Measurements from ENCODE around the gene NTHL1. TPM values are rescaled to one million over a fixed set of nuclear protein-coding genes. Genes with fewer than 3 reads are reported as not detected.
A peak's percentile ranks its signal among the peaks of the same experiment; 100 is the strongest.

The NTHL1 gene
- total and polyA plus RNA-seq, 2 of the 4 experiments (the other 2 are of a cell fraction), result 22.8 to 28.0 TPM

DNA sequence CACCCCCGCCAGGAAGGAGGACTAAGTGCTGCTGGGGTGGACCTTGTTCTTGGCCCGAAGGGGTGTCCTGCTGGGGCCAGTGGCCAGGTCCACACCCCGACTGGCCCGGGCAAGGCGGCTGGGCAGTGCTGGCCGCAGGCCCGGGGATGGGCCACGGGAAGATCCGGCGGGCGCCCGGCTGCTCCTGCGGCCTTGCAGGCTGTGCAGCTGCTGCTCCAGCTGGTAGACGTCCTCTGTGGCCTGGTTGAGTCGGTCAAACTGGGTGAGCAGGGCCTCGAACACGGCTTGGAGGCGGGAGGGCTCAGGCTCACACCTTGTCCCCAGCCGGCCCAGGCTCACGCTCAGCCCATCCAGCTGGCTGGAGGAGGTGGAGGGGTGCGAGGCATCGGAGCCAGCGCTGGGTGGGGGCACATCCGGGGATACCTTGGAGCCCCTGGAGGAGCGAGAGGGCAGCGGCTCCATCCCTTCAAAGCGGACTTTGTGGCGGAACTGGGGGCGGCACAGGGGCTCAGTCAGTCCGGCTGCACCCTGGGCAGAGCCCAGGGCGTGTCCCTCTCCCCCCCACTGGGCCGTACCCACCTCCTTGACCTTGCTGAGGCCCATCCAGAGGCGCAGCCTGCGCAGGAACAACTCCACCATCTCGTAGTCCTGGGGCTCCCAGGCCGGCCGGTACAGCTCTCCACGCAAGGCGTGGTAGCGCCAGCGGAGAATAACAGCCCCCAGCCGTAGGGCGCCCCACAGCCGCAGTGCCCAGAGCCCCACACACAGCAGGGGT lies 42.3 kb upstream of the NTHL1 start:
- H3K4me1 ChIP-seq (ENCODE audit: control insufficient read depth, insufficient read depth, low read length), result no peaks in the 10 kb centered on the region
- H3K79me1 ChIP-seq (ENCODE audit: low read depth in 1 of 2, low read length in 2 of 2), result peaks cover 10 to 20% of the 10 kb centered on the region in 2 experiments
- no peak overlapping the region for H2AK5ac ChIP-seq (ENCODE audit: low read depth, low read length)
- DNase-seq, result no peak
- peaks cover 92% of the 10 kb centered on the region for H3K36me3 ChIP-seq (ENCODE audit: control insufficient read depth, insufficient read depth, low read length)
- intact Hi-C loops (cut with micrococcal nuclease), result no loop called here
- H3K14ac ChIP-seq (replicated peaks; ENCODE audit: low read depth, low read length), result no peak overlapping the region
- no peak overlapping the region for H4K8ac ChIP-seq (ENCODE audit: low read depth in 2 of 2, low read length in 2 of 2)
- in situ Hi-C loops (cut with MboI; ENCODE audit: low sequenced_read_pairs), result no loop called here
- ChIA-PET CTCF (no interaction called here), POLR2A (ENCODE audit: unreplicated experiment) (no interaction called here)
- H4K20me1 ChIP-seq (ENCODE audit: insufficient read depth, low read length), result peaks cover 24% of the 10 kb centered on the region
- no peak overlapping the region for H3K18ac ChIP-seq (ENCODE audit: low read depth, low read length)
- H4K91ac ChIP-seq (ENCODE audit: insufficient read depth, low read depth, low read length), result no peak overlapping the region
- BruUV-seq (replicated peaks), result TSS peak; percentile 68
- H3K4me3 ChIP-seq (ENCODE audit: insufficient read depth, low read depth, low read length), result no peak overlapping the region
- no peak overlapping the region for H3K27ac ChIP-seq (ENCODE audit: insufficient read depth, low read length)
- H4K5ac ChIP-seq (ENCODE audit: low read depth, low read length), result no peak overlapping the region
- no peak for ATAC-seq (ENCODE audit: low read depth)
- H2BK15ac ChIP-seq (ENCODE audit: low read depth, low read length), result no peak overlapping the region
- H3K23ac ChIP-seq (ENCODE audit: low read depth, low read length), result no peak overlapping the region
- 93% methylated on average over 28 of the region's 44 CpGs; no CpG with 5 or more reads in 1 of the 2 experiments for WGBS, 2 experiments (ENCODE audit: extremely low coverage in 2 of 2, insufficient read length in 1 of 2)
- H3K4me2 ChIP-seq (ENCODE audit: low read depth, low read length), result no peak overlapping the region
- no peaks in the 10 kb centered on the region for H3K9me3 ChIP-seq (ENCODE audit: control insufficient read depth, insufficient read depth, low read length)
- H2AK9ac ChIP-seq (replicated peaks; ENCODE audit: low read depth, low read length, poor library complexity), result peak overlapping the region; percentile 31
- no peaks in the 10 kb centered on the region for H3K9me1 ChIP-seq (ENCODE audit: insufficient read depth, low read length)
- H2BK120ac ChIP-seq (ENCODE audit: low read depth, low read length), result no peak overlapping the region
- no peak overlapping the region for H2AFZ ChIP-seq (replicated peaks; ENCODE audit: low read length, poor library complexity)
- dilution Hi-C loops (cut with HindIII; ENCODE audit: low sequenced_read_pairs, unreplicated experiment), result no loop called here
- no peak for TF ChIP-seq FOS (IDR thresholded peaks at IDR 0.05; ENCODE audit: low read depth, low read length)
- TF ChIP-seq, protein P1, sequence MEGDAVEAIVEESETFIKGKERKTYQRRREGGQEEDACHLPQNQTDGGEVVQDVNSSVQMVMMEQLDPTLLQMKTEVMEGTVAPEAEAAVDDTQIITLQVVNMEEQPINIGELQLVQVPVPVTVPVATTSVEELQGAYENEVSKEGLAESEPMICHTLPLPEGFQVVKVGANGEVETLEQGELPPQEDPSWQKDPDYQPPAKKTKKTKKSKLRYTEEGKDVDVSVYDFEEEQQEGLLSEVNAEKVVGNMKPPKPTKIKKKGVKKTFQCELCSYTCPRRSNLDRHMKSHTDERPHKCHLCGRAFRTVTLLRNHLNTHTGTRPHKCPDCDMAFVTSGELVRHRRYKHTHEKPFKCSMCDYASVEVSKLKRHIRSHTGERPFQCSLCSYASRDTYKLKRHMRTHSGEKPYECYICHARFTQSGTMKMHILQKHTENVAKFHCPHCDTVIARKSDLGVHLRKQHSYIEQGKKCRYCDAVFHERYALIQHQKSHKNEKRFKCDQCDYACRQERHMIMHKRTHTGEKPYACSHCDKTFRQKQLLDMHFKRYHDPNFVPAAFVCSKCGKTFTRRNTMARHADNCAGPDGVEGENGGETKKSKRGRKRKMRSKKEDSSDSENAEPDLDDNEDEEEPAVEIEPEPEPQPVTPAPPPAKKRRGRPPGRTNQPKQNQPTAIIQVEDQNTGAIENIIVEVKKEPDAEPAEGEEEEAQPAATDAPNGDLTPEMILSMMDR (conservative IDR thresholded peaks at IDR 0.05; ENCODE audit: low read depth, low read length), result no peak
- TF ChIP-seq RCOR1 (IDR thresholded peaks at IDR 0.05; ENCODE audit: insufficient replicate concordance, low read length), result no peak
- no peak for TF ChIP-seq RAD21 (IDR thresholded peaks at IDR 0.05; ENCODE audit: low read length)
- TF ChIP-seq RFX5 (IDR thresholded peaks at IDR 0.05; ENCODE audit: low read depth, low read length), result no peak
- no peak for TF ChIP-seq MAFK (IDR thresholded peaks at IDR 0.05; ENCODE audit: low read depth, low read length)
- no peak overlapping the region for H3K4ac ChIP-seq (ENCODE audit: low read depth, low read length)
- no peak overlapping the region for H2BK20ac ChIP-seq (ENCODE audit: low read depth, low read length)
- no peak overlapping the region for H3K9ac ChIP-seq (ENCODE audit: low read depth, low read length)
- no peak overlapping the region for H3K56ac ChIP-seq (ENCODE audit: extremely low read depth, insufficient read depth, low read length)
- H3K27me3 ChIP-seq (ENCODE audit: control insufficient read depth, insufficient read depth, low read length), result no peaks in the 10 kb centered on the region
- peak overlapping the region; percentile 5 for H2BK5ac ChIP-seq (ENCODE audit: low read depth, low read length, poor library complexity, severe bottlenecking)
